Measurements from ENCODE around the gene CD3E.

Gene CD3E

DNA sequence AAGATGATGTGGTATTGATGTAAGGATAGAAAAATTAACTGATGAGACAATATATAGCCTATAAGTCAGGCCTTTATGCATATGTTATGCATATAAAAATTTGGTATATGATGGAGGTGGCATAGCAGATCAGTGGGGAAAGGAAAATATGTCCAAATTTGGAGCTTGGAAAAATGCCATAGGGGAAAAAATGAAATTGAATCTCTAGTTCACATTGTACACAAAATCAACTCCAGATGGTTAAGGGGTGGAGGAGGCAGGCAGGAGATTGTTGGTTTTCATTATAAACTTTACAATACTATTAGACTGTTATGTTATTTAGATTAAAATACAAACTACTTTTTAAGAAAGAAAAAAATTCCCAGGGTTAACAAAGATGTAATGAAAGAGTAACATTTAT, 15.1 kb upstream of the CD3E start:
- no peak overlapping the region for H3K4me3 ChIP-seq (ENCODE audit: insufficient read depth in 1 of 2, low read depth in 1 of 2, low read length in 2 of 2)
- peaks cover 4 to 21% of the 10 kb centered on the region in 2 experiments for H3K27me3 ChIP-seq (ENCODE audit: control insufficient read depth in 1 of 2, insufficient read depth in 1 of 2, low read length in 2 of 2)
- H3K9me3 ChIP-seq (ENCODE audit: control insufficient read depth, low read length): no peaks in the 10 kb centered on the region
- no peak overlapping the region for H4K8ac ChIP-seq (ENCODE audit: low read length)
- no peaks in the 10 kb centered on the region for H3K79me1 ChIP-seq (replicated peaks; ENCODE audit: low read length, poor library complexity, severe bottlenecking)
- H3K14ac ChIP-seq (ENCODE audit: low read length in 2 of 2): no peak overlapping the region
- DNase-seq: no peak
- no peak overlapping the region for H2AFZ ChIP-seq (ENCODE audit: low read depth, low read length)
- no peak overlapping the region for H3K4me2 ChIP-seq (ENCODE audit: low read length, poor library complexity, severe bottlenecking)
- no peaks in the 10 kb centered on the region for H3K4me1 ChIP-seq (ENCODE audit: control insufficient read depth, insufficient read depth, low read depth, low read length)
- no peaks in the 10 kb centered on the region for H3K36me3 ChIP-seq (ENCODE audit: control insufficient read depth in 1 of 2, insufficient read depth in 2 of 2, low read depth in 1 of 2, low read length in 2 of 2)
- no peak overlapping the region for H3K27ac ChIP-seq (ENCODE audit: low read length, poor library complexity, severe bottlenecking)
- H3K9ac ChIP-seq (ENCODE audit: low read length): no peak overlapping the region
- no peak overlapping the region for H3K18ac ChIP-seq (ENCODE audit: low read depth in 1 of 2, low read length in 2 of 2)
- H2BK15ac ChIP-seq (ENCODE audit: low read depth, poor library complexity, severe bottlenecking): no peak overlapping the region
- H4K91ac ChIP-seq (ENCODE audit: low read length): no peak overlapping the region
- H3K23ac ChIP-seq (ENCODE audit: low read length in 2 of 2): no peak overlapping the region
- H2BK5ac ChIP-seq (ENCODE audit: low read depth, low read length, poor library complexity, severe bottlenecking): no peak overlapping the region
- H3K4ac ChIP-seq (ENCODE audit: low read depth in 1 of 2, low read length in 2 of 2): no peak overlapping the region
- no peak overlapping the region for H2BK120ac ChIP-seq (ENCODE audit: low read depth, low read length)
- no peak overlapping the region for H2AK5ac ChIP-seq (ENCODE audit: low read length, severe bottlenecking)
- no peak overlapping the region for H2BK12ac ChIP-seq (ENCODE audit: low read length in 2 of 2)

DNA sequence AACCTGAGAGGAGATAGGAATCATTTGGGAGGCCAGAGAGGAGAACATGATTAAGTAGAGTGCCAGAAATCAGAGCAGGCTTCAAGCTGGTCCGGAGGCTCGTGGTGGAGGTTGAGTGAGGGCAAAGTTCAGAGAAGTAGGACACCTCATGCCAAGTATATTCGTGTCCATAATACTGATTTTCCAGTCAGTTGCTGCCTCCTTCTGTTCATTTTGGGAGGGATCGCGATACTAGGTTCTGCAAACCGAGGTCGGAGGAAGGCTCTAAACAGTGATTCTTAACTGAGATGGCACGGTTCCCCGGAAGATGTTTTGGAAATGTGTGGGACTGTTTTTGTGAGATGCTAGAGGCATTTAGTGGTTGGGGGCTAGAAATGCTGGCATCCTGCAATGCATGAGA, 13.6 kb upstream of the CD3E start:
- WGBS: 43% methylated on average over 9 of the region's 9 CpGs
- H3K4me2 ChIP-seq (ENCODE audit: low read length, poor library complexity, severe bottlenecking): no peak overlapping the region

DNA sequence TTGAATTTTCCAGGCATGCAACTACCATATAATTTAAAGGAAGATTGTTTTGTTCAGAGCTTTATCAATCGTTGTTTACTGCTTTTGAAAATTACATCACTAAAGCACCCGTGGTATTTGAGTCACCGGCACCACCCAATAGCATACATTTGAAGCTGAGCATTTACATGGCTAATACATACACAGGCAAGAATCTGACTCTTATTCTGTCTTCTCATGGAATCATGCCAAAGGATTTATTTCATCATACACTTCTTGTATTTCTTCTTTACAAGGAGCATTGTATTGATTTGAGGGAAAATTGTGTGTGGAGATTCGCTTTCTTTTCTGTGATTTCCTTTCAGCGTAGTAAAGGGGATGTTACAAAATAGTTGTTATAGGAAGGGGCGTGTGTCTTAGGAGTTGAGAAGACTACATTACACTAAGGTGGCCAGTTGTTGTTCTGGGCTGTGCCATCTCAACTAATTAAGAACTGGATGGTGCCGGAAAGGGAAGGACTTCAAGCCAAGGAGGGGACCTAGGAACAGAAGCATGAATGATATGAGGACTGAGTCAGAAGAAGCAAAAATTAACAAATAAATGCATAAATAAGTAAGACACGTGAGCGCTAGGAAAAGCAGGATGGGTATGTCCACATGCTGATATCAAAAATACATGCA, 12.9 kb upstream of the CD3E start:
- Histone ChIP-seq H3K18ac (ENCODE audit: low read depth in 1 of 2, low read length in 2 of 2) (no peak overlapping the region), H3K9ac (ENCODE audit: low read length) (peak overlapping the region; percentile 66), H2BK15ac (ENCODE audit: low read depth, poor library complexity, severe bottlenecking) (no peak overlapping the region), H3K79me1 (replicated peaks; ENCODE audit: low read length, poor library complexity, severe bottlenecking) (no peaks in the 10 kb centered on the region), H3K27ac (ENCODE audit: low read length, poor library complexity, severe bottlenecking) (no peak overlapping the region), H2BK120ac (ENCODE audit: low read depth, low read length) (no peak overlapping the region), H3K4me1 (ENCODE audit: control insufficient read depth, insufficient read depth, low read depth, low read length) (no peaks in the 10 kb centered on the region), H3K9me3 (ENCODE audit: control insufficient read depth, low read length) (no peaks in the 10 kb centered on the region), H3K14ac (ENCODE audit: low read length in 2 of 2) (no peak overlapping the region), H3K4ac (ENCODE audit: low read depth in 1 of 2, low read length in 2 of 2) (no peak overlapping the region), H2BK12ac (ENCODE audit: low read length in 2 of 2) (no peak overlapping the region), H2AFZ (ENCODE audit: low read depth, low read length) (no peak overlapping the region), H3K4me3 (ENCODE audit: insufficient read depth in 1 of 2, low read depth in 1 of 2, low read length in 2 of 2) (peak overlapping the region in 1 of 2 experiments; percentile 13), H3K23ac (ENCODE audit: low read length in 2 of 2) (no peak overlapping the region), H3K27me3 (ENCODE audit: control insufficient read depth in 1 of 2, insufficient read depth in 1 of 2, low read length in 2 of 2) (peaks cover 0 to 28% of the 10 kb centered on the region in 2 experiments), H4K8ac (ENCODE audit: low read length) (no peak overlapping the region), H2AK5ac (ENCODE audit: low read length, severe bottlenecking) (no peak overlapping the region), H3K4me2 (ENCODE audit: low read length, poor library complexity, severe bottlenecking) (no peak overlapping the region), H3K36me3 (ENCODE audit: control insufficient read depth in 1 of 2, insufficient read depth in 2 of 2, low read depth in 1 of 2, low read length in 2 of 2) (no peaks in the 10 kb centered on the region), H4K91ac (ENCODE audit: low read length) (no peak overlapping the region), H2BK5ac (ENCODE audit: low read depth, low read length, poor library complexity, severe bottlenecking) (no peak overlapping the region)
- WGBS: 79% methylated on average over 9 of the region's 9 CpGs
- DNase-seq: no peak

More for the DNA sequence above, 13.6 kb upstream of the CD3E start:
- no peak overlapping the region for H4K91ac ChIP-seq (ENCODE audit: low read length)
- H3K18ac ChIP-seq (ENCODE audit: low read depth in 1 of 2, low read length in 2 of 2): no peak overlapping the region
- peak overlapping the region in 1 of 2 experiments; percentile 13 for H3K4me3 ChIP-seq (ENCODE audit: insufficient read depth in 1 of 2, low read depth in 1 of 2, low read length in 2 of 2)
- H3K27ac ChIP-seq (ENCODE audit: low read length, poor library complexity, severe bottlenecking): no peak overlapping the region
- no peaks in the 10 kb centered on the region for H3K4me1 ChIP-seq (ENCODE audit: control insufficient read depth, insufficient read depth, low read depth, low read length)
- H2AFZ ChIP-seq (ENCODE audit: low read depth, low read length): no peak overlapping the region
- no peak for DNase-seq
- no peak overlapping the region for H3K14ac ChIP-seq (ENCODE audit: low read length in 2 of 2)
- no peaks in the 10 kb centered on the region for H3K36me3 ChIP-seq (ENCODE audit: control insufficient read depth in 1 of 2, insufficient read depth in 2 of 2, low read depth in 1 of 2, low read length in 2 of 2)
- H3K4ac ChIP-seq (ENCODE audit: low read depth in 1 of 2, low read length in 2 of 2): no peak overlapping the region
- peak overlapping the region; percentile 66 for H3K9ac ChIP-seq (ENCODE audit: low read length)
- no peak overlapping the region for H2AK5ac ChIP-seq (ENCODE audit: low read length, severe bottlenecking)
- no peak overlapping the region for H4K8ac ChIP-seq (ENCODE audit: low read length)
- no peak overlapping the region for H2BK15ac ChIP-seq (ENCODE audit: low read depth, poor library complexity, severe bottlenecking)
- no peak overlapping the region for H3K23ac ChIP-seq (ENCODE audit: low read length in 2 of 2)
- no peak overlapping the region for H2BK12ac ChIP-seq (ENCODE audit: low read length in 2 of 2)
- H2BK120ac ChIP-seq (ENCODE audit: low read depth, low read length): no peak overlapping the region
- peaks cover 4 to 24% of the 10 kb centered on the region in 2 experiments for H3K27me3 ChIP-seq (ENCODE audit: control insufficient read depth in 1 of 2, insufficient read depth in 1 of 2, low read length in 2 of 2)
- no peaks in the 10 kb centered on the region for H3K9me3 ChIP-seq (ENCODE audit: control insufficient read depth, low read length)
- H3K79me1 ChIP-seq (replicated peaks; ENCODE audit: low read length, poor library complexity, severe bottlenecking): no peaks in the 10 kb centered on the region
- no peak overlapping the region for H2BK5ac ChIP-seq (ENCODE audit: low read depth, low read length, poor library complexity, severe bottlenecking)

DNA sequence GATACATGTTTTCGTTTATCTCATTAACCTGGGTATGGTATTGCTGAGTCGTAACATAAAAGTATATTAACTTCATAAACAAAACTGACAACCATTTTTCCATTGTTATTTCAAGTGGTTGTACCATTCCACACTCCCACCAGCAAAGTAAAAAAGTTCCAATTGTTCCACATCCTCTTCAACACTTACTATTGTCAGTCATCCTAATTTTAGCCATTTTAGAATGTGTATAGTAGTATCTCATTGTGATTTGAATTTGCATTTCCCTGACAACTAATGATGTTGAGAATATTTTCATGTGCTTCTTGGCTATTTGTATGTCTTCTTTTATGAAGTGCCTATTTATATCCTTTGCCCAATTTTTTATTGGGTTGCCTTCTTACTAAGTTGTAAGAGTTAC, 10.5 kb upstream of the CD3E start:
- H2BK120ac ChIP-seq (ENCODE audit: low read depth, low read length): no peak overlapping the region
- no peak overlapping the region for H4K91ac ChIP-seq (ENCODE audit: low read length)
- H2AFZ ChIP-seq (ENCODE audit: low read depth, low read length): no peak overlapping the region
- H2BK12ac ChIP-seq (ENCODE audit: low read length in 2 of 2): no peak overlapping the region
- H3K9ac ChIP-seq (ENCODE audit: low read length): no peak overlapping the region
- no peak overlapping the region for H3K18ac ChIP-seq (ENCODE audit: low read depth in 1 of 2, low read length in 2 of 2)
- no peak overlapping the region for H2AK5ac ChIP-seq (ENCODE audit: low read length, severe bottlenecking)
- H3K23ac ChIP-seq (ENCODE audit: low read length in 2 of 2): no peak overlapping the region
- H3K4ac ChIP-seq (ENCODE audit: low read depth in 1 of 2, low read length in 2 of 2): no peak overlapping the region
- no peak overlapping the region for H2BK5ac ChIP-seq (ENCODE audit: low read depth, low read length, poor library complexity, severe bottlenecking)
- H3K27me3 ChIP-seq (ENCODE audit: control insufficient read depth in 1 of 2, insufficient read depth in 1 of 2, low read length in 2 of 2): peaks cover 0 to 28% of the 10 kb centered on the region in 2 experiments
- WGBS: 100% methylated on average over 1 of the region's 2 CpGs
- no peaks in the 10 kb centered on the region for H3K79me1 ChIP-seq (replicated peaks; ENCODE audit: low read length, poor library complexity, severe bottlenecking)
- H2BK15ac ChIP-seq (ENCODE audit: low read depth, poor library complexity, severe bottlenecking): no peak overlapping the region
- no peak overlapping the region for H4K8ac ChIP-seq (ENCODE audit: low read length)
- H3K4me1 ChIP-seq (ENCODE audit: control insufficient read depth, insufficient read depth, low read depth, low read length): no peaks in the 10 kb centered on the region
- no peak overlapping the region for H3K27ac ChIP-seq (ENCODE audit: low read length, poor library complexity, severe bottlenecking)
- no peak overlapping the region for H3K4me2 ChIP-seq (ENCODE audit: low read length, poor library complexity, severe bottlenecking)
- H3K36me3 ChIP-seq (ENCODE audit: control insufficient read depth in 1 of 2, insufficient read depth in 2 of 2, low read depth in 1 of 2, low read length in 2 of 2): no peaks in the 10 kb centered on the region
- no peaks in the 10 kb centered on the region for H3K9me3 ChIP-seq (ENCODE audit: control insufficient read depth, low read length)
- DNase-seq: no peak
- no peak overlapping the region for H3K4me3 ChIP-seq (ENCODE audit: insufficient read depth in 1 of 2, low read depth in 1 of 2, low read length in 2 of 2)
- H3K14ac ChIP-seq (ENCODE audit: low read length in 2 of 2): no peak overlapping the region
